Measurements from ENCODE around the gene BRPF3. TPM values are rescaled to one million over a fixed set of nuclear protein-coding genes. Genes with fewer than 3 reads are reported as not detected.

The BRPF3 gene
- total RNA-seq, 1 experiment from 2014 or later = 41.4 TPM

DNA sequence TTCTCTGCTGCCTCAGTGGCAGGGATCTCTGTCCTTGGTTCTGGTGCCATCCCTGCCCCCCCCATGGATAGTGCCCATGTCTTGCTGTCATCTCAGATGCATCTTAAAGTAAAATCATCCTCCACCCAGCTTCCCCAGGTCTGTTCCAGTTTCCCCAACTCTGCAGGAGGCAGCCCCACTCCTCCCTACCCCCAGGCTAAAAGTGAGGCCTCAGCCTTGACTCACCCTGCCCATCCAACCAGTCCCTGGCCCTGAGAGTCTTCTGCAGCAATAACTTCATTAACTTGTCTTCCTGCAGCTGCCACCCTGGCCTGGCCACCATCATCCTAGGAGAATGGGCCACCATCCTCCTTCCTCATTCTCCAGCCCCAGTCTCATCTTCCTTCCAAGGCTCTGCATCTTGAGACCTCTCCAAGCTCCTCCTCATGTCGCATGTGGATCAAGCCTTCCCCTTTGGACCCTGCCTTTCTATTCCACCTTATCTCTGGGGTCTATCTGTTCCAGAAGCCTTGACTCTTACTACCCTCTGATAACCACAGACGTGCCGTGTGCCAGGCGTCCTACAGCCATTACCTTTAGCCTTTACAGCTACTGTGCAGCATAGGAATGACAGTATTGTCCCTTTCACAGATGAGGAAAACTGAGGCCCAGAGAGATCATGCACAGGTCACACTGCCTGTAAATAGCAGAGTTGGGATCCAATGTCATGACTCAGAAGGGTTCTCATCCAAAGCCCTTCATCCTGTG lies 71.4 kb downstream of the BRPF3 start:
- intact Hi-C loops (cut with micrococcal nuclease; ENCODE audit: unreplicated experiment) = no loop called here
- H3K36me3 Mint-ChIP-seq (ENCODE audit: insufficient read depth, unreplicated experiment) = no peaks in the 10 kb centered on the region
- no peaks in the 10 kb centered on the region for H3K9me3 Mint-ChIP-seq (ENCODE audit: unreplicated experiment)
- POLR2A ChIA-PET = no interaction called here
- no peak overlapping the region for H3K27ac Mint-ChIP-seq (ENCODE audit: unreplicated experiment)
- peaks cover 10% of the 10 kb centered on the region for H3K4me1 Mint-ChIP-seq (ENCODE audit: low read depth, unreplicated experiment)
- peaks cover 4% of the 10 kb centered on the region for H3K27me3 Mint-ChIP-seq (ENCODE audit: insufficient read depth, unreplicated experiment)
- Histone ChIP-seq H3K4me1 (peaks cover 3% of the 10 kb centered on the region; the same call in 1 of the 2 replicates), H3K27me3 (replicated peaks; ENCODE audit: control insufficient read depth, insufficient read depth, low read length) (no peaks in the 10 kb centered on the region), H3K9me3 (no peaks in the 10 kb centered on the region), H3K36me3 (ENCODE audit: control insufficient read depth, insufficient read depth, low read length) (no peaks in the 10 kb centered on the region), H3K4me3 (ENCODE audit: low read depth, low read length) (no peak overlapping the region)
- H3K4me3 Mint-ChIP-seq (ENCODE audit: unreplicated experiment) = no peak overlapping the region
- CTCF ChIA-PET = no interaction called here
- BruUV-seq (replicated peaks) = no TSS peak
- TF ChIP-seq, protein P1, sequence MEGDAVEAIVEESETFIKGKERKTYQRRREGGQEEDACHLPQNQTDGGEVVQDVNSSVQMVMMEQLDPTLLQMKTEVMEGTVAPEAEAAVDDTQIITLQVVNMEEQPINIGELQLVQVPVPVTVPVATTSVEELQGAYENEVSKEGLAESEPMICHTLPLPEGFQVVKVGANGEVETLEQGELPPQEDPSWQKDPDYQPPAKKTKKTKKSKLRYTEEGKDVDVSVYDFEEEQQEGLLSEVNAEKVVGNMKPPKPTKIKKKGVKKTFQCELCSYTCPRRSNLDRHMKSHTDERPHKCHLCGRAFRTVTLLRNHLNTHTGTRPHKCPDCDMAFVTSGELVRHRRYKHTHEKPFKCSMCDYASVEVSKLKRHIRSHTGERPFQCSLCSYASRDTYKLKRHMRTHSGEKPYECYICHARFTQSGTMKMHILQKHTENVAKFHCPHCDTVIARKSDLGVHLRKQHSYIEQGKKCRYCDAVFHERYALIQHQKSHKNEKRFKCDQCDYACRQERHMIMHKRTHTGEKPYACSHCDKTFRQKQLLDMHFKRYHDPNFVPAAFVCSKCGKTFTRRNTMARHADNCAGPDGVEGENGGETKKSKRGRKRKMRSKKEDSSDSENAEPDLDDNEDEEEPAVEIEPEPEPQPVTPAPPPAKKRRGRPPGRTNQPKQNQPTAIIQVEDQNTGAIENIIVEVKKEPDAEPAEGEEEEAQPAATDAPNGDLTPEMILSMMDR (IDR thresholded peaks at IDR 0.05; ENCODE audit: insufficient read depth in 1 of 2, low read depth in 1 of 2, low read length in 1 of 2, severe bottlenecking in 1 of 2, unreplicated experiment in 1 of 2) = no peak
- DNase-seq = no peak

DNA sequence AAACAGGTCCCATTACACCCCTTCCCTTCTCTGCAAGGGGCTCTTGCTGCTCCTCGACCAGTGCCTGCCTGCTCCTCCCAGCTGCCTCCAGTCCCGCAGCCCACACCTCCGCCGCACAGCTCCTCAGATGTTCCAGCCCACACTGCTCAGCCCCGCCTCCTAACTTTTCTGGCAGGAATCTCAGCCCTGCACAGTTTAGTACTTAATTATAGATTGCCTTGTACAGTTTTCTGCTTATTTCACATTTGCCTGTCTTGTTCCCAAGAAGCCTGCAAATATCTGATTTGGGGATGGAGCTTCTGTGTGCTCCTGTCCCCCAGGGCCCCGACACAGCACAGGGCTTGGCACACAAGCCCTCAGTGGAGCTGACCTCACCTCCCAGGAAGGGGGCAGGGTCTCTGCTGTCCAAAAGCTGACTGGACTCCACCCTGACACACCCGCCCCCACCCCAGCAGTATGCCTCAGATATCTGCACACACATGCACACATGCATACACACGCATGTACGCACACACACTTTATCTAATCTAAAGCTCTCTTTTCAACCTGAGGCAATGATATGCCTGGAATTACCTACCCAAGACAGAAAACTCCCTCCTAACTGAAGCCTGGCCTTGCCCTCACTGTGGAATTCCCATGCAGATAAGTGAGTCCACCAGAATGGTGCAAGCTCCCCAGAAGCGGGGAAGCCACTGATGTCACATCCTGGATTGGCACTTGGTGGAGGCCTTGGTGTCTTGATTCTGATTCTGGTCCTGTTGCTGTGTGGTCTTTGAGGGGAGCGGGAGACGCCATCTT lies 72.1 kb downstream of the BRPF3 start:
- Histone ChIP-seq H3K36me3 (ENCODE audit: control insufficient read depth, insufficient read depth, low read length) (no peaks in the 10 kb centered on the region), H3K4me3 (ENCODE audit: low read depth, low read length) (no peak overlapping the region), H3K4me1 (peaks cover 3% of the 10 kb centered on the region; the same call in 1 of the 2 replicates), H3K27me3 (replicated peaks; ENCODE audit: control insufficient read depth, insufficient read depth, low read length) (no peaks in the 10 kb centered on the region), H3K9me3 (no peaks in the 10 kb centered on the region)
- H3K27me3 Mint-ChIP-seq (ENCODE audit: insufficient read depth, unreplicated experiment) = peaks cover 4% of the 10 kb centered on the region
- TF ChIP-seq, protein P1 (IDR thresholded peaks at IDR 0.05; ENCODE audit: insufficient read depth in 1 of 2, low read depth in 1 of 2, low read length in 1 of 2, severe bottlenecking in 1 of 2, unreplicated experiment in 1 of 2) = no peak
- no peaks in the 10 kb centered on the region for H3K36me3 Mint-ChIP-seq (ENCODE audit: insufficient read depth, unreplicated experiment)
- peaks cover 10% of the 10 kb centered on the region for H3K4me1 Mint-ChIP-seq (ENCODE audit: low read depth, unreplicated experiment)
- peak overlapping the region; percentile 71 for H3K27ac Mint-ChIP-seq (ENCODE audit: unreplicated experiment)
- no peak overlapping the region for H3K4me3 Mint-ChIP-seq (ENCODE audit: unreplicated experiment)
- no peaks in the 10 kb centered on the region for H3K9me3 Mint-ChIP-seq (ENCODE audit: unreplicated experiment)
- DNase-seq = no peak
- CTCF ChIA-PET = no interaction called here
- POLR2A ChIA-PET = no interaction called here
- BruUV-seq (replicated peaks) = no TSS peak
- intact Hi-C loops (cut with micrococcal nuclease; ENCODE audit: unreplicated experiment) = no loop called here

DNA sequence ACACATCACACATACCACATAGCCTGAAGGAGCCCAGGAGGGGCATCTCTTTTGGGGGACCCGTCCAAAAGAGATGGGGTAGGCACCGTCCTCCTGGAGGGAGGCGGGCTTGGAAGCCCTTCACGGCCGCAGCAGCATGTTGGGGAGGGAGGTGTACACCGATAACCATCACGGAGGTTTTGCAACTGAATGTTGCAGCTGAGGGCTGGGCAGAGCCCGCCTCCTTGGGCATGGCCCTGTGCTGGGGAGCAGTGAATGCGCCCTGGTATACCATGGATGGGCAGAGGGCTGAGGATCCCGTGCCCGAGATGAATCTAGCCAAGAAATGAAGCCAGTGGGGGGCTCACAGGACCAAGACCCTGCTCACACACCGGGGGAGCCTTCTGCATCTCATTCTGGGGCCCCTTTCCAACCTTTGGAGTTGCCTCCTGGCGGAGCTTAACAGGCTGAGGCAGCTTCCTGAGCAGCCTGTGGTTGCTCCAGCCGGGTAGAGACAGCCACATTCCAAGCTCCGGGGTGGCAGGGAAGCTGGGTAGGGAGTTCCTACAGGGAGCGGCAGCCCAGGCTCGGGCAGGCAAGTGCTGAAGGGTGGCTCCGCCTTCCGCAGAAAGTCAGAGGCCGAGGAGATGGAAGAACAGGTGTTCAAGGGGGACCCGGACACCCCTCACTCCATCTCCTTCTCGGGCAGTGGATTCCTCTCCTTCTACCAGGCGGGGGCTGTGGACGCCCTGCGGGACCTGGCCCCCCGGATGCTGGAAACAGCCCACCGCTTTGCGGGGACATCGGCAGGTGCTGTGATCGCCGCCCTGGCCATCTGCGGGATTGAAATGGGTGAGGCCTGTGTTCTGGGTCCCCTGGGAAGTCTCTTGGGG lies 73.5 kb downstream of the BRPF3 start, which contains the start of gene PNPLA1:
Gene PNPLA1 (plus strand): TSS at position 227 of the 872 bp plus-strand sequence. CDS start 400 bp downstream, at position 627.
- no peaks in the 10 kb centered on the region for H3K27me3 Mint-ChIP-seq (ENCODE audit: insufficient read depth, unreplicated experiment)
- H3K9me3 ChIP-seq = no peaks in the 10 kb centered on the region
- TF ChIP-seq, protein P1 (IDR thresholded peaks at IDR 0.05; ENCODE audit: insufficient read depth in 1 of 2, low read depth in 1 of 2, low read length in 1 of 2, severe bottlenecking in 1 of 2, unreplicated experiment in 1 of 2) = no peak
- no peak within 1 kb of the TSS for H3K4me3 ChIP-seq (ENCODE audit: low read depth, low read length)
- no peaks in the 10 kb centered on the region for H3K36me3 Mint-ChIP-seq (ENCODE audit: insufficient read depth, unreplicated experiment)
- ChIA-PET POLR2A (no interaction called here), CTCF (no interaction called here)
- no peaks in the 10 kb centered on the region for H3K27me3 ChIP-seq (replicated peaks; ENCODE audit: control insufficient read depth, insufficient read depth, low read length)
- H3K27ac Mint-ChIP-seq (ENCODE audit: unreplicated experiment) = peak within 1 kb of the TSS; percentile 71
- H3K36me3 ChIP-seq (ENCODE audit: control insufficient read depth, insufficient read depth, low read length) = no peaks in the 10 kb centered on the region
- intact Hi-C loops (cut with micrococcal nuclease; ENCODE audit: unreplicated experiment) = no loop called here
- no peak for DNase-seq
- H3K9me3 Mint-ChIP-seq (ENCODE audit: unreplicated experiment) = no peaks in the 10 kb centered on the region
- peaks cover 10% of the 10 kb centered on the region for H3K4me1 Mint-ChIP-seq (ENCODE audit: low read depth, unreplicated experiment)
- peaks cover 3% of the 10 kb centered on the region; the same call in 1 of the 2 replicates for H3K4me1 ChIP-seq
- no peak within 1 kb of the TSS for H3K4me3 Mint-ChIP-seq (ENCODE audit: unreplicated experiment)
- no TSS peak for BruUV-seq (replicated peaks)
